ENCODE measurements around the gene CCDC7.

DNA sequence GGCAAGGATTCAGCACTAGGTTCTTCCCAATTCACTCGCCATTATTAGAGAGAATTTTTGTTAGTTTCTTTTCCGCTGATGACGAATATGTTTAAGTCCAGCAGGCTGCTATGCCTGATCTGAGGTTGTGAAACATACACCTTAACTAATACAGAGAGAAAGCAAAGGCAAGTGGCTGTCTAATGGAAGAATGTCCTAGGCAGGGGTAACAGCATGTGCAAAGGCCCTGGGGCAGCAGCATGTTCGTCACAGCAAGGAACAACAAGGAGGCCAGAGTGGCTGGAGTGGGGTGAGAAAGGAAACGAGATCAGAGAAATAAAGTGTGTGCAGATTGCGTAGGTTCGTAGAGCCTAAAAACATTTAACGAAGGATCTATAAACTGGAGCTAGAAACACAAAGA, 35.4 kb upstream of the CCDC7 start:
- TF ChIP-seq POLR2A (IDR thresholded peaks at IDR 0.05; ENCODE audit: low read length) (no peak), GATA1 (IDR thresholded peaks at IDR 0.05; ENCODE audit: low read depth, low read length) (no peak)
